Astrocyte (in vitro differentiated cells and primary cell): ENCODE measurements around the gene SLC8B1. TPM values are rescaled to one million over a fixed set of nuclear protein-coding genes. Genes with fewer than 3 reads are reported as not detected.

ENCODE experiments used
- DNase-seq: peaks from one replicate; pipeline ENCODE4 v3.0.0-alpha.2; 2010; ENCODE audit warnings: low read depth
- FAIRE-seq: peaks from 2 replicates; lab custom pipeline; 2011; peaks lifted over from hg19 to GRCh38; lab: Jason Lieb, UNC
- H2AFZ ChIP-seq: 2 replicates; pipeline ENCODE4 v1.6.0; 2012; ENCODE audit warnings: low read depth, low read length, inconsistent platforms
- H3K27ac ChIP-seq: 2 replicates; pipeline ENCODE4 v1.5.1; 2011; ENCODE audit warnings: low read depth, low read length, inconsistent platforms
- H3K27me3 ChIP-seq: 2 replicates; pipeline ENCODE4 v1.6.0; 2011; ENCODE audit warnings: low read length, inconsistent platforms; ENCODE audit not compliant: insufficient read depth
- H3K36me3 ChIP-seq: 2 replicates; pipeline ENCODE4 v1.5.1; 2011; ENCODE audit warnings: low read length, inconsistent platforms; ENCODE audit not compliant: insufficient read depth
- H3K4me1 ChIP-seq: 2 replicates; pipeline ENCODE4 v1.5.1; 2011; ENCODE audit warnings: low read length, inconsistent platforms; ENCODE audit not compliant: insufficient read depth
- H3K4me2 ChIP-seq: 2 replicates; pipeline ENCODE4 v1.6.0; 2012; ENCODE audit warnings: low read length, inconsistent platforms
- H3K4me3 ChIP-seq: 2 replicates; pipeline ENCODE4 v1.5.1; 2011; ENCODE audit warnings: low read depth, mild to moderate bottlenecking, low read length, inconsistent platforms; ENCODE audit not compliant: insufficient read depth
- H3K79me2 ChIP-seq: 2 replicates; pipeline ENCODE4 v1.6.0; 2012; ENCODE audit warnings: mild to moderate bottlenecking, low read length, inconsistent platforms; ENCODE audit not compliant: insufficient read depth
- H3K9ac ChIP-seq: 2 replicates; pipeline ENCODE4 v1.6.0; 2012; ENCODE audit warnings: mild to moderate bottlenecking, low read length, inconsistent platforms
- H3K9me3 ChIP-seq: 2 replicates; pipeline ENCODE4 v1.5.1; 2012; ENCODE audit warnings: low read depth, mild to moderate bottlenecking, low read length, inconsistent platforms; ENCODE audit not compliant: insufficient read depth
- H4K20me1 ChIP-seq: 2 replicates; pipeline ENCODE4 v1.6.0; 2012; ENCODE audit warnings: low read length, inconsistent platforms; ENCODE audit not compliant: insufficient read depth
- H3K27ac Mint-ChIP-seq: one replicate; pipeline ENCODE4 v1.8.0; 2021; ENCODE audit warnings: mild to moderate bottlenecking, mixed read lengths; ENCODE audit not compliant: unreplicated experiment
- H3K27me3 Mint-ChIP-seq: one replicate; pipeline ENCODE4 v1.8.0; 2021; ENCODE audit warnings: low read depth, mixed read lengths; ENCODE audit not compliant: unreplicated experiment
- H3K36me3 Mint-ChIP-seq: one replicate; pipeline ENCODE4 v1.8.0; 2021; ENCODE audit warnings: low read depth, mixed read lengths; ENCODE audit not compliant: unreplicated experiment
- H3K4me1 Mint-ChIP-seq: one replicate; pipeline ENCODE4 v1.8.0; 2021; ENCODE audit warnings: low read depth, mixed read lengths; ENCODE audit not compliant: unreplicated experiment
- H3K4me3 Mint-ChIP-seq: one replicate; pipeline ENCODE4 v1.8.0; 2021; ENCODE audit warnings: mild to moderate bottlenecking, moderate library complexity, mixed read lengths; ENCODE audit not compliant: unreplicated experiment
- H3K9me3 Mint-ChIP-seq: one replicate; pipeline ENCODE4 v1.8.0; 2021; ENCODE audit warnings: mild to moderate bottlenecking, mixed read lengths; ENCODE audit not compliant: unreplicated experiment
- CTCF ChIP-seq: IDR thresholded peaks from 2 replicates; pipeline ENCODE4 v1.5.1; 2011; ENCODE audit warnings: low read depth, mild to moderate bottlenecking, inconsistent platforms, low read length, moderate library complexity; ENCODE audit not compliant: insufficient read depth
- EZH2 ChIP-seq: IDR thresholded peaks from 2 replicates; pipeline ENCODE4 v1.6.1; 2012; ENCODE audit warnings: mild to moderate bottlenecking, low read length, inconsistent platforms; ENCODE audit not compliant: insufficient read depth
- total RNA-seq: library from RNA; stranded (reverse); gene quantifications from 2 replicates; pipeline ENCODE4 v1.2.1, GENCODE V29; 2021

SLC8B1 gene
- total RNA-seq, 1 donor from 2014 or later = 8.6 TPM

- FAIRE-seq (no peak), DNase-seq (no peak)
- Mint-ChIP-seq H3K9me3 (no peaks in the 10 kb centered on the region), H3K27ac (no peak overlapping the region), H3K27me3 (peaks cover 5% of the 10 kb centered on the region), H3K36me3 (no peaks in the 10 kb centered on the region), H3K4me3 (no peak overlapping the region), H3K4me1 (peaks cover 7% of the 10 kb centered on the region)
- no peaks in the 10 kb centered on the region for H3K9me3 ChIP-seq
- no peaks in the 10 kb centered on the region for H4K20me1 ChIP-seq
- peaks cover 5% of the 10 kb centered on the region for H3K4me1 ChIP-seq
- H3K4me3 ChIP-seq = no peak overlapping the region
- no peak overlapping the region for H3K9ac ChIP-seq
- no peaks in the 10 kb centered on the region for H3K27me3 ChIP-seq
- no peak overlapping the region for H2AFZ ChIP-seq
- no peaks in the 10 kb centered on the region for H3K36me3 ChIP-seq
- no peak overlapping the region for H3K27ac ChIP-seq
- TF ChIP-seq EZH2 (no peak), CTCF (no peak)
- no peak overlapping the region for H3K4me2 ChIP-seq
- no peaks in the 10 kb centered on the region for H3K79me2 ChIP-seq
Measured at GRCh38 chr12:113329022-113329790, 5.7 kb downstream of the SLC8B1 start.

- FAIRE-seq = no peak
- H3K4me1 ChIP-seq = no peaks in the 10 kb centered on the region
- Mint-ChIP-seq H3K9me3 (no peaks in the 10 kb centered on the region), H3K27me3 (peaks cover 5% of the 10 kb centered on the region), H3K4me1 (peaks cover 5% of the 10 kb centered on the region), H3K27ac (no peak overlapping the region), H3K36me3 (no peaks in the 10 kb centered on the region), H3K4me3 (no peak overlapping the region)
- H3K27me3 ChIP-seq = no peaks in the 10 kb centered on the region
- H3K4me2 ChIP-seq = no peak overlapping the region
- no peaks in the 10 kb centered on the region for H3K36me3 ChIP-seq
- no peak overlapping the region for H3K9ac ChIP-seq
- H3K27ac ChIP-seq = no peak overlapping the region
- no peak for DNase-seq
- H3K9me3 ChIP-seq = no peaks in the 10 kb centered on the region
- H3K4me3 ChIP-seq = no peak overlapping the region
- no peak overlapping the region for H2AFZ ChIP-seq
- H4K20me1 ChIP-seq = no peaks in the 10 kb centered on the region
- TF ChIP-seq EZH2 (no peak), CTCF (no peak)
- no peaks in the 10 kb centered on the region for H3K79me2 ChIP-seq
Measured at GRCh38 chr12:113328368-113328889, 6.5 kb downstream of the SLC8B1 start.
